ENCODE data around the gene CDC42EP1. TPM values are rescaled to one million over a fixed set of nuclear protein-coding genes. Genes with fewer than 3 reads are reported as not detected.

Gene CDC42EP1
- total RNA-seq, 1 experiment from 2014 or later = 75.0 TPM

DNA sequence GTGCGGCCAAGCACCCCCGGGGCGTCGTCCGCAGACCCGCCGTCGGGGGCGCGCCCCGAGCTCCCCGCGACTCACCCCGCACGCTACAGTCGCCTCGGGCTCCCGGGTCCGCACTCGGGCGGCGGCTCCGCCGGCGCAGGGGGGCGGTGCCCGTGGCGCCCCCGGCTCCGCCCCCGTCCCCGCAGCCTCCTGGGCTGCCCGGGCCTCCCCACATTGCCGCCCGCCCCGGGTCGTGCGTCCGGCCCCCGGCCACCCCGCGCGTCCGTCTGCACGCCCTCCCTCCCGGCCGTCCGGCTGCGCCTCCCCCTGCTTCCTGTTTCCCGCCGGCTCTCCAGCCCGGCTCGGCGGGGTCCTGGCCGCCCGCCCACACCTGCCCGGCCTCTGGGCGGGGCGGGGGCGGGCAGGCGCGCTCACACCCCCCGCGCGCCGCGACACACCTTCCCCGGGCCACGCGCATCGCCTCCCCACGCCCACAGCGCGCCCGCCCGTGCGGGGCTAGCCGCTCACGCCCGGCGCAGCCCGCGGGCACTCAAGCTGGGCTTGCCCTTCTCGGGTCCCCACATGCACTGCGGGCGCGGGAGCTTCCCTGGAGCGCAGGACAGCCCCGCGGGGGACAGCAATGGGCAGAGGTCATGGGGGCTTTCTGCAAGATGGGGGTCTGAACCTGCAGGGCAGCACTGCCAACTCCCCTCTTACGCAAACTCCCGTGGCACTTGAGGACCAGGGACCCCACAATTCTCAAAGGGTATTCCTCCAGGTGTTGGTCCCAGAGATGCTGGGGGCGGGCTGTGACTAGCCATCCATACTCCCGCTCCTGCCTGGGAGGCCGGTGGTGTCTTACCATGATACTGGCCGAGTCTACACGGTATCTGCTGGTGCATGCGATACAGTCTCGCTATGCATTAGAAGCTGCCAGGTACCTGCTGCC, 40.7 kb upstream of the CDC42EP1 start, which contains the start of gene CARD10:
Gene CARD10, minus strand, starts transcription at position 148 of the 928 bp plus-strand sequence. CDS start 215 bp downstream, outside the sequence.
- CTCF ChIA-PET = interaction anchor here (0.7 to 1.4 kb wide), 2 partner anchors 18 to 47 kb away, joined by 3 to 5 read pairs; no protein-coding TSS in a partner anchor
- intact Hi-C loops (cut with micrococcal nuclease; ENCODE audit: unreplicated experiment) = loop anchor here (2.0 kb wide), 1 partner anchor 17 kb away; no protein-coding TSS in a partner anchor
- Histone ChIP-seq H3K4me3 (ENCODE audit: low read depth, low read length) (peak within 1 kb of the TSS; percentile 63), H3K9me3 (no peaks in the 10 kb centered on the region), H3K36me3 (ENCODE audit: control insufficient read depth, insufficient read depth, low read length) (peaks cover 3% of the 10 kb centered on the region; the same call in 1 of the 2 replicates), H3K4me1 (peaks cover 12% of the 10 kb centered on the region; the same call in 1 of the 2 replicates), H3K27me3 (replicated peaks; ENCODE audit: control insufficient read depth, insufficient read depth, low read length) (no peaks in the 10 kb centered on the region)
- Mint-ChIP-seq H3K4me3 (ENCODE audit: unreplicated experiment) (peak within 1 kb of the TSS; percentile 86), H3K4me1 (ENCODE audit: low read depth, unreplicated experiment) (peaks cover 14% of the 10 kb centered on the region), H3K27me3 (ENCODE audit: insufficient read depth, unreplicated experiment) (no peaks in the 10 kb centered on the region), H3K9me3 (ENCODE audit: unreplicated experiment) (no peaks in the 10 kb centered on the region), H3K27ac (ENCODE audit: unreplicated experiment) (peak within 1 kb of the TSS; percentile 69), H3K36me3 (ENCODE audit: insufficient read depth, unreplicated experiment) (peaks cover 13% of the 10 kb centered on the region)
- POLR2A ChIA-PET = interaction anchor here (1.6 kb wide), 1 partner anchor 18 kb away, joined by 5 read pairs; no protein-coding TSS in a partner anchor
- TF ChIP-seq, protein P1, sequence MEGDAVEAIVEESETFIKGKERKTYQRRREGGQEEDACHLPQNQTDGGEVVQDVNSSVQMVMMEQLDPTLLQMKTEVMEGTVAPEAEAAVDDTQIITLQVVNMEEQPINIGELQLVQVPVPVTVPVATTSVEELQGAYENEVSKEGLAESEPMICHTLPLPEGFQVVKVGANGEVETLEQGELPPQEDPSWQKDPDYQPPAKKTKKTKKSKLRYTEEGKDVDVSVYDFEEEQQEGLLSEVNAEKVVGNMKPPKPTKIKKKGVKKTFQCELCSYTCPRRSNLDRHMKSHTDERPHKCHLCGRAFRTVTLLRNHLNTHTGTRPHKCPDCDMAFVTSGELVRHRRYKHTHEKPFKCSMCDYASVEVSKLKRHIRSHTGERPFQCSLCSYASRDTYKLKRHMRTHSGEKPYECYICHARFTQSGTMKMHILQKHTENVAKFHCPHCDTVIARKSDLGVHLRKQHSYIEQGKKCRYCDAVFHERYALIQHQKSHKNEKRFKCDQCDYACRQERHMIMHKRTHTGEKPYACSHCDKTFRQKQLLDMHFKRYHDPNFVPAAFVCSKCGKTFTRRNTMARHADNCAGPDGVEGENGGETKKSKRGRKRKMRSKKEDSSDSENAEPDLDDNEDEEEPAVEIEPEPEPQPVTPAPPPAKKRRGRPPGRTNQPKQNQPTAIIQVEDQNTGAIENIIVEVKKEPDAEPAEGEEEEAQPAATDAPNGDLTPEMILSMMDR (IDR thresholded peaks at IDR 0.05; ENCODE audit: insufficient read depth in 1 of 2, low read depth in 1 of 2, low read length in 1 of 2, severe bottlenecking in 1 of 2, unreplicated experiment in 1 of 2) = no peak
- peak in 1 of 2 experiments; percentile 63 for DNase-seq
- no TSS peak for BruUV-seq (replicated peaks)

DNA sequence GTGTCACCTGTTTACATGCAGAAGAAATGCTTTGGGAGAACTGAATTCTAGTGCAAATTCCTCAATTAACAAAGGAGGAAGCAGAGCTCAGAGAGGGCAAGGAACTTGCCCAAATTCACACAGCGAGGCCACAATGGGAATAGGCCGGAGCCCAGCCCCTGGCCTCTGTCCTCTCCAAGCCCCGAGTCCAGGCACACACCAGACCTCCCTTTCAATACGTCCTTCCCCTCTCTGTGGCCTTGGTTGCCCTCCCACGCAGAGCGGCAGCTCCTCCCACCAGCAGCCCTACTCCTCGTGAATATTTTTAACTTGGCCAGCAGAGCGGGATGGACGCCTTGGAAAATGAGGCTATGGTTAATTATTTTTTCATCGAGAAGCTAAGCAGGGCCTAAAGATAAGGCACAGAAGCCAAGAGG, 39.5 kb upstream of the CDC42EP1 start:
- H3K9me3 Mint-ChIP-seq (ENCODE audit: unreplicated experiment) = no peaks in the 10 kb centered on the region
- CTCF ChIA-PET = interaction anchor here (0.5 kb wide), 1 partner anchor 810 kb away, joined by 3 read pairs; no protein-coding TSS in a partner anchor
- no peak overlapping the region for H3K27ac Mint-ChIP-seq (ENCODE audit: unreplicated experiment)
- Histone ChIP-seq H3K27me3 (replicated peaks; ENCODE audit: control insufficient read depth, insufficient read depth, low read length) (no peaks in the 10 kb centered on the region), H3K9me3 (no peaks in the 10 kb centered on the region), H3K4me3 (ENCODE audit: low read depth, low read length) (no peak overlapping the region), H3K4me1 (peaks cover 19% of the 10 kb centered on the region), H3K36me3 (ENCODE audit: control insufficient read depth, insufficient read depth, low read length) (no peaks in the 10 kb centered on the region; the same call in 1 of the 2 replicates)
- no peak for DNase-seq
- no TSS peak for BruUV-seq (replicated peaks)
- peaks cover 14% of the 10 kb centered on the region for H3K4me1 Mint-ChIP-seq (ENCODE audit: low read depth, unreplicated experiment)
- H3K36me3 Mint-ChIP-seq (ENCODE audit: insufficient read depth, unreplicated experiment) = peaks cover 5% of the 10 kb centered on the region
- POLR2A ChIA-PET = no interaction called here
- H3K27me3 Mint-ChIP-seq (ENCODE audit: insufficient read depth, unreplicated experiment) = no peaks in the 10 kb centered on the region
- intact Hi-C loops (cut with micrococcal nuclease; ENCODE audit: unreplicated experiment) = no loop called here
- TF ChIP-seq, protein P1 (IDR thresholded peaks at IDR 0.05; ENCODE audit: insufficient read depth in 1 of 2, low read depth in 1 of 2, low read length in 1 of 2, severe bottlenecking in 1 of 2, unreplicated experiment in 1 of 2) = no peak
- H3K4me3 Mint-ChIP-seq (ENCODE audit: unreplicated experiment) = peak overlapping the region; percentile 13

- CTCF ChIA-PET = interaction anchor here (0.5 kb wide), 1 partner anchor 810 kb away, joined by 3 read pairs; no protein-coding TSS in a partner anchor
- intact Hi-C loops (cut with micrococcal nuclease; ENCODE audit: unreplicated experiment) = no loop called here
Measured at GRCh38 chr22:37521236-37521739, 39.0 kb upstream of the CDC42EP1 start.

More at GRCh38 chr22:37521236-37521739, 39.0 kb upstream of the CDC42EP1 start:
- POLR2A ChIA-PET = no interaction called here
- BruUV-seq (replicated peaks) = no TSS peak
- peaks cover 22% of the 10 kb centered on the region for H3K4me1 ChIP-seq
- TF ChIP-seq, protein P1 (IDR thresholded peaks at IDR 0.05; ENCODE audit: insufficient read depth in 1 of 2, low read depth in 1 of 2, low read length in 1 of 2, severe bottlenecking in 1 of 2, unreplicated experiment in 1 of 2) = no peak
- Mint-ChIP-seq H3K4me1 (ENCODE audit: low read depth, unreplicated experiment) (peaks cover 14% of the 10 kb centered on the region), H3K27me3 (ENCODE audit: insufficient read depth, unreplicated experiment) (no peaks in the 10 kb centered on the region), H3K36me3 (ENCODE audit: insufficient read depth, unreplicated experiment) (peaks cover under 1% of the 10 kb centered on the region), H3K4me3 (ENCODE audit: unreplicated experiment) (peak overlapping the region; percentile 13), H3K27ac (ENCODE audit: unreplicated experiment) (no peak overlapping the region), H3K9me3 (ENCODE audit: unreplicated experiment) (no peaks in the 10 kb centered on the region)
- H3K36me3 ChIP-seq (ENCODE audit: control insufficient read depth, insufficient read depth, low read length) = no peaks in the 10 kb centered on the region
- H3K27me3 ChIP-seq (replicated peaks; ENCODE audit: control insufficient read depth, insufficient read depth, low read length) = no peaks in the 10 kb centered on the region
- H3K4me3 ChIP-seq (ENCODE audit: low read depth, low read length) = no peak overlapping the region
- DNase-seq = no peak
- no peaks in the 10 kb centered on the region for H3K9me3 ChIP-seq

Measured in Caco-2 (cell line).